H1 (cell line): ENCODE results near the gene IQGAP1. TPM values are rescaled to one million over a fixed set of nuclear protein-coding genes. Genes with fewer than 3 reads are reported as not detected.

ENCODE experiments used
- CHD1 ChIP-seq: IDR thresholded peaks from 2 replicates; pipeline ENCODE4 v1.6.1; 2012; ENCODE audit warnings: low read depth, low read length, improper control_type of control experiment
- KDM4A ChIP-seq: IDR thresholded peaks from one replicate; pipeline ENCODE4 v1.7.1; 2012; ENCODE audit warnings: low read depth, mild to moderate bottlenecking, moderate library complexity, low read length, inconsistent platforms; ENCODE audit not compliant: severe bottlenecking
- SP1 ChIP-seq: IDR thresholded peaks from 2 replicates; pipeline ENCODE4 v1.6.1; 2011; ENCODE audit warnings: low read depth, low read length
- TAF7 ChIP-seq: optimal IDR thresholded peaks from 2 replicates; pipeline ENCODE3; 2011; ENCODE audit warnings: low read depth, mild to moderate bottlenecking, inconsistent platforms, low read length, moderate library complexity, borderline replicate concordance
- polyA plus RNA-seq, 7 experiments: library from polyadenylated mRNA; depleted of rRNA in 3 of 7; stranded (reverse) in 5 of 7; unstranded in 2 of 7; fragments of >200 nt in 5 of 7; fragments of 200-250 nt in 2 of 7; gene quantifications; 1 replicate in 5 of 7; 2 replicates in 1 of 7; 4 replicates in 1 of 7; pipeline versions ENCODE4 v1.2.1 to v1.2.3, GENCODE V29; 2011 to 2013; ENCODE audit warnings: missing spikeins in 2 of 7, mixed read lengths in 2 of 7
- total RNA-seq: library from RNA; stranded (reverse); fragmentation: NEBNext Ultra II Directional; extraction: Animal tissue kit (Norgen Biotek cat#: 25700); gene quantifications from 2 replicates; pipeline ENCODE4 v1.2.1, GENCODE V29; 2021
- TF ChIP-seq, protein P1 (sequence below): fragments of 300-600 bp; sonication (generic); IDR thresholded peaks from 2 replicates; pipeline ENCODE4 v1.7.1; 2012; ENCODE audit warnings: low read length, moderate library complexity, mild to moderate bottlenecking, inconsistent platforms; ENCODE audit not compliant: insufficient replicate concordance

The IQGAP1 gene
- total and polyA plus RNA-seq, 2 of the 8 experiments (the other 6 are each of a cell fraction or from before 2014, with no cell fraction given), result 56.0 to 138 TPM

DNA sequence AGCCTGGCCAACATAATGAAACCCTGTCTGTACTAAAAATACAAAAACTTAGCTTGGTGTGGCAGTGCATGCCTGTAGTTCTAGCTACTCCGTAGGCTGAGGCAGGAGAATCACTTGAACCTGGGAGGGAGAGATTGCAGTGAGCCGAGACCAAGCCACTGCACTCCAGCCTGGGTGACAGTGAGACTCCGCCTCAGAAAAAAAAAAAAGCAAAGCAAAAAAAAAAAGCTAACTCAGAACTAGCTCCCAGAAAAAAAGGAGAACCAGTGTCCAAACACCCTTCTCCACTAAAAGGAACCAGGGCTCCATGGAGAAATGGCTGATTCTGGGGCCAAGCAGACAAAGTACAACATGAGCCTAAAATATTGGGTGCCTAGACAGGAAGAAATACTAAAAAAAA is 124.9 kb downstream of the IQGAP1 start (continued):
- TF ChIP-seq SP1 (no peak), KDM4A (no peak), TAF7 (no peak), CHD1 (no peak)
- TF ChIP-seq, protein P1, sequence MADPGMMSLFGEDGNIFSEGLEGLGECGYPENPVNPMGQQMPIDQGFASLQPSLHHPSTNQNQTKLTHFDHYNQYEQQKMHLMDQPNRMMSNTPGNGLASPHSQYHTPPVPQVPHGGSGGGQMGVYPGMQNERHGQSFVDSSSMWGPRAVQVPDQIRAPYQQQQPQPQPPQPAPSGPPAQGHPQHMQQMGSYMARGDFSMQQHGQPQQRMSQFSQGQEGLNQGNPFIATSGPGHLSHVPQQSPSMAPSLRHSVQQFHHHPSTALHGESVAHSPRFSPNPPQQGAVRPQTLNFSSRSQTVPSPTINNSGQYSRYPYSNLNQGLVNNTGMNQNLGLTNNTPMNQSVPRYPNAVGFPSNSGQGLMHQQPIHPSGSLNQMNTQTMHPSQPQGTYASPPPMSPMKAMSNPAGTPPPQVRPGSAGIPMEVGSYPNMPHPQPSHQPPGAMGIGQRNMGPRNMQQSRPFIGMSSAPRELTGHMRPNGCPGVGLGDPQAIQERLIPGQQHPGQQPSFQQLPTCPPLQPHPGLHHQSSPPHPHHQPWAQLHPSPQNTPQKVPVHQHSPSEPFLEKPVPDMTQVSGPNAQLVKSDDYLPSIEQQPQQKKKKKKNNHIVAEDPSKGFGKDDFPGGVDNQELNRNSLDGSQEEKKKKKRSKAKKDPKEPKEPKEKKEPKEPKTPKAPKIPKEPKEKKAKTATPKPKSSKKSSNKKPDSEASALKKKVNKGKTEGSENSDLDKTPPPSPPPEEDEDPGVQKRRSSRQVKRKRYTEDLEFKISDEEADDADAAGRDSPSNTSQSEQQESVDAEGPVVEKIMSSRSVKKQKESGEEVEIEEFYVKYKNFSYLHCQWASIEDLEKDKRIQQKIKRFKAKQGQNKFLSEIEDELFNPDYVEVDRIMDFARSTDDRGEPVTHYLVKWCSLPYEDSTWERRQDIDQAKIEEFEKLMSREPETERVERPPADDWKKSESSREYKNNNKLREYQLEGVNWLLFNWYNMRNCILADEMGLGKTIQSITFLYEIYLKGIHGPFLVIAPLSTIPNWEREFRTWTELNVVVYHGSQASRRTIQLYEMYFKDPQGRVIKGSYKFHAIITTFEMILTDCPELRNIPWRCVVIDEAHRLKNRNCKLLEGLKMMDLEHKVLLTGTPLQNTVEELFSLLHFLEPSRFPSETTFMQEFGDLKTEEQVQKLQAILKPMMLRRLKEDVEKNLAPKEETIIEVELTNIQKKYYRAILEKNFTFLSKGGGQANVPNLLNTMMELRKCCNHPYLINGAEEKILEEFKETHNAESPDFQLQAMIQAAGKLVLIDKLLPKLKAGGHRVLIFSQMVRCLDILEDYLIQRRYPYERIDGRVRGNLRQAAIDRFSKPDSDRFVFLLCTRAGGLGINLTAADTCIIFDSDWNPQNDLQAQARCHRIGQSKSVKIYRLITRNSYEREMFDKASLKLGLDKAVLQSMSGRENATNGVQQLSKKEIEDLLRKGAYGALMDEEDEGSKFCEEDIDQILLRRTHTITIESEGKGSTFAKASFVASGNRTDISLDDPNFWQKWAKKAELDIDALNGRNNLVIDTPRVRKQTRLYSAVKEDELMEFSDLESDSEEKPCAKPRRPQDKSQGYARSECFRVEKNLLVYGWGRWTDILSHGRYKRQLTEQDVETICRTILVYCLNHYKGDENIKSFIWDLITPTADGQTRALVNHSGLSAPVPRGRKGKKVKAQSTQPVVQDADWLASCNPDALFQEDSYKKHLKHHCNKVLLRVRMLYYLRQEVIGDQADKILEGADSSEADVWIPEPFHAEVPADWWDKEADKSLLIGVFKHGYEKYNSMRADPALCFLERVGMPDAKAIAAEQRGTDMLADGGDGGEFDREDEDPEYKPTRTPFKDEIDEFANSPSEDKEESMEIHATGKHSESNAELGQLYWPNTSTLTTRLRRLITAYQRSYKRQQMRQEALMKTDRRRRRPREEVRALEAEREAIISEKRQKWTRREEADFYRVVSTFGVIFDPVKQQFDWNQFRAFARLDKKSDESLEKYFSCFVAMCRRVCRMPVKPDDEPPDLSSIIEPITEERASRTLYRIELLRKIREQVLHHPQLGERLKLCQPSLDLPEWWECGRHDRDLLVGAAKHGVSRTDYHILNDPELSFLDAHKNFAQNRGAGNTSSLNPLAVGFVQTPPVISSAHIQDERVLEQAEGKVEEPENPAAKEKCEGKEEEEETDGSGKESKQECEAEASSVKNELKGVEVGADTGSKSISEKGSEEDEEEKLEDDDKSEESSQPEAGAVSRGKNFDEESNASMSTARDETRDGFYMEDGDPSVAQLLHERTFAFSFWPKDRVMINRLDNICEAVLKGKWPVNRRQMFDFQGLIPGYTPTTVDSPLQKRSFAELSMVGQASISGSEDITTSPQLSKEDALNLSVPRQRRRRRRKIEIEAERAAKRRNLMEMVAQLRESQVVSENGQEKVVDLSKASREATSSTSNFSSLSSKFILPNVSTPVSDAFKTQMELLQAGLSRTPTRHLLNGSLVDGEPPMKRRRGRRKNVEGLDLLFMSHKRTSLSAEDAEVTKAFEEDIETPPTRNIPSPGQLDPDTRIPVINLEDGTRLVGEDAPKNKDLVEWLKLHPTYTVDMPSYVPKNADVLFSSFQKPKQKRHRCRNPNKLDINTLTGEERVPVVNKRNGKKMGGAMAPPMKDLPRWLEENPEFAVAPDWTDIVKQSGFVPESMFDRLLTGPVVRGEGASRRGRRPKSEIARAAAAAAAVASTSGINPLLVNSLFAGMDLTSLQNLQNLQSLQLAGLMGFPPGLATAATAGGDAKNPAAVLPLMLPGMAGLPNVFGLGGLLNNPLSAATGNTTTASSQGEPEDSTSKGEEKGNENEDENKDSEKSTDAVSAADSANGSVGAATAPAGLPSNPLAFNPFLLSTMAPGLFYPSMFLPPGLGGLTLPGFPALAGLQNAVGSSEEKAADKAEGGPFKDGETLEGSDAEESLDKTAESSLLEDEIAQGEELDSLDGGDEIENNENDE, result no peak
